CD14-positive monocyte (primary cell): ENCODE data around the gene PAPPA2. TPM values are rescaled to one million over a fixed set of nuclear protein-coding genes. Genes with fewer than 3 reads are reported as not detected.

Source experiments
- DNase-seq, 3 donors: peaks; one replicate each; pipeline ENCODE4 v3.0.0-alpha.2; 2011 to 2022
- H2AFZ ChIP-seq: 2 replicates; pipeline ENCODE4 v1.6.0; 2012; ENCODE audit warnings: mild to moderate bottlenecking, low read depth, low read length, inconsistent platforms; ENCODE audit not compliant: insufficient read depth, poor library complexity, severe bottlenecking
- H3K27ac ChIP-seq, 2 donors: 1 replicate in 1 of 2; 2 replicates in 1 of 2; pipeline ENCODE4 v1.5.1; 2012 to 2013; ENCODE audit warnings: low read length in 2 of 2, control low read depth in 1 of 2, inconsistent platforms in 1 of 2, low read depth in 1 of 2, mild to moderate bottlenecking in 1 of 2
- H3K27me3 ChIP-seq, 2 donors: one replicate each; pipeline versions ENCODE4 v1.6.0 to v1.6.1; 2011 to 2013; ENCODE audit warnings: low read length in 2 of 2; ENCODE audit not compliant: control insufficient read depth in 2 of 2, insufficient read depth in 2 of 2
- H3K36me3 ChIP-seq, 2 donors: replicated peaks in 1 of 2; 1 replicate in 1 of 2; 2 replicates in 1 of 2; pipeline versions ENCODE4 v1.5.1 to v1.6.1; 2012 to 2013; ENCODE audit warnings: low read length in 2 of 2, control low read depth in 1 of 2, inconsistent platforms in 1 of 2, mild to moderate bottlenecking in 1 of 2; ENCODE audit not compliant: insufficient read depth in 2 of 2, control insufficient read depth in 1 of 2
- H3K4me1 ChIP-seq, 2 donors: 1 replicate in 1 of 2; 2 replicates in 1 of 2; pipeline versions ENCODE4 v1.5.1 to v1.6.1; 2012 to 2013; ENCODE audit warnings: low read length in 2 of 2, control low read depth in 1 of 2, inconsistent platforms in 1 of 2, mild to moderate bottlenecking in 1 of 2, moderate library complexity in 1 of 2; ENCODE audit not compliant: insufficient read depth in 2 of 2, control insufficient read depth in 1 of 2
- H3K4me2 ChIP-seq: replicated peaks from 2 replicates; pipeline ENCODE3; 2012; ENCODE audit warnings: low read length, moderate library complexity, mild to moderate bottlenecking; ENCODE audit not compliant: poor library complexity, severe bottlenecking; ENCODE audit errors: extremely low read depth
- H3K4me3 ChIP-seq, 3 experiments: fragments of 200-600 bp in 1 of 3; sonication (generic) in 1 of 3; replicated peaks in 1 of 3; 1 replicate in 2 of 3; 2 replicates in 1 of 3; pipeline ENCODE4 v1.5.1; 2011 to 2013; ENCODE audit warnings: low read length in 3 of 3, mild to moderate bottlenecking in 3 of 3, control low read depth in 2 of 3, low read depth in 2 of 3, inconsistent platforms in 1 of 3, moderate library complexity in 1 of 3
- H3K79me2 ChIP-seq: 2 replicates; pipeline ENCODE4 v1.6.0; 2012; ENCODE audit warnings: mild to moderate bottlenecking, control low read depth, inconsistent platforms, low read length, moderate library complexity; ENCODE audit not compliant: insufficient read depth
- H3K9ac ChIP-seq: 2 replicates; pipeline ENCODE4 v1.6.0; 2017; ENCODE audit warnings: low read length, mild to moderate bottlenecking; ENCODE audit not compliant: insufficient read depth, poor library complexity, severe bottlenecking
- H3K9me3 ChIP-seq, 2 donors: replicated peaks in 1 of 2; 1 replicate in 1 of 2; 2 replicates in 1 of 2; pipeline versions ENCODE4 v1.5.1 to v1.6.1; 2012 to 2013; ENCODE audit warnings: low read length in 2 of 2, control low read depth in 1 of 2; ENCODE audit not compliant: control insufficient read depth in 1 of 2, insufficient read depth in 1 of 2
- H4K20me1 ChIP-seq: 2 replicates; pipeline ENCODE4 v1.6.0; 2012; ENCODE audit warnings: mild to moderate bottlenecking, low read length, control low read depth, moderate library complexity; ENCODE audit not compliant: insufficient read depth
- H3K27ac Mint-ChIP-seq, 7 donors: one replicate each; pipeline ENCODE4 v1.8.0; 2020; ENCODE audit warnings: mild to moderate bottlenecking in 7 of 7, mixed read lengths in 7 of 7, moderate library complexity in 6 of 7, inconsistent platforms in 2 of 7
- H3K27me3 Mint-ChIP-seq, 3 donors: one replicate each; pipeline ENCODE4 v1.8.0; 2021 to 2022; ENCODE audit warnings: low read depth in 3 of 3, mild to moderate bottlenecking in 3 of 3, mixed read lengths in 3 of 3, moderate library complexity in 3 of 3, inconsistent platforms in 1 of 3
- H3K36me3 Mint-ChIP-seq, 2 donors: one replicate each; pipeline ENCODE4 v1.8.0; 2020; ENCODE audit warnings: mixed read lengths in 2 of 2, inconsistent platforms in 1 of 2, mild to moderate bottlenecking in 1 of 2
- H3K4me1 Mint-ChIP-seq: one replicate; pipeline ENCODE4 v1.8.0; 2020; ENCODE audit warnings: mild to moderate bottlenecking, mixed read lengths
- H3K4me3 Mint-ChIP-seq, 2 donors: one replicate each; pipeline ENCODE4 v1.8.0; 2020; ENCODE audit warnings: mild to moderate bottlenecking in 2 of 2, mixed read lengths in 2 of 2, moderate library complexity in 1 of 2
- H3K9me3 Mint-ChIP-seq, 7 donors: one replicate each; pipeline ENCODE4 v1.8.0; 2020 to 2022; ENCODE audit warnings: mixed read lengths in 7 of 7, mild to moderate bottlenecking in 6 of 7, moderate library complexity in 6 of 7, inconsistent platforms in 2 of 7
- CTCF ChIP-seq: fragments of 200-600 bp; IDR thresholded peaks from one replicate; pipeline ENCODE4 v1.8.0; 2022; ENCODE audit warnings: antibody characterized with exemption, mild to moderate bottlenecking
- WGBS: methylation state at CpG from one replicate; pipeline ENCODE4 v1.1.5; 2013; ENCODE audit warnings: missing lambda C conversion rate; ENCODE audit not compliant: insufficient coverage; 5-methylcytosine and 5-hydroxymethylcytosine counted together
- intact Hi-C, 2 donors: fragments of 100-400 bp; cut with micrococcal nuclease; formaldehyde crosslinking; loops; one replicate each; pipeline versions ENCODE4 v1.15.0 to v1.15.1; 2023
- polyA plus RNA-seq, 3 donors: library from polyadenylated mRNA; depleted of rRNA in 1 of 3; unstranded in 2 of 3; stranded (reverse) in 1 of 3; fragments of 300-500 nt in 2 of 3; fragments of >200 nt in 1 of 3; fragmentation: Illumina TruSeq in 2 of 3; gene quantifications; 1 replicate in 2 of 3; 2 replicates in 1 of 3; pipeline ENCODE4 v1.2.3, GENCODE V29; 2012 to 2021

Gene PAPPA2
- polyA plus RNA-seq, 3 donors, result not detected

- Histone ChIP-seq H3K9me3 (no peaks in the 10 kb centered on the region), H2AFZ (no peak overlapping the region), H3K36me3 (no peaks in the 10 kb centered on the region), H3K27me3 (no peaks in the 10 kb centered on the region), H3K4me1 (no peaks in the 10 kb centered on the region), H3K4me3 (no peak overlapping the region), H4K20me1 (no peaks in the 10 kb centered on the region), H3K79me2 (no peaks in the 10 kb centered on the region), H3K4me2 (no peak overlapping the region), H3K27ac (no peak overlapping the region), H3K9ac (no peak overlapping the region)
- TF ChIP-seq CTCF, result no peak
- DNase-seq, result no peak
- Mint-ChIP-seq H3K9me3 (peaks cover 0 to 2% (median 0%) of the 10 kb centered on the region in 7 donors), H3K27ac (no peak overlapping the region), H3K36me3 (no peaks in the 10 kb centered on the region), H3K4me1 (no peaks in the 10 kb centered on the region), H3K4me3 (no peak overlapping the region), H3K27me3 (no peaks in the 10 kb centered on the region)
- no CpG with 5 or more reads among the region's 1 CpG for WGBS
- intact Hi-C loops, result no loop called here
Measured at GRCh38 chr1:176735201-176735600, 272.2 kb downstream of the PAPPA2 start.

GRCh38 chr1:176736015-176736414 lies 273.0 kb downstream of the PAPPA2 start:
- no peak for TF ChIP-seq CTCF
- intact Hi-C loops, result no loop called here
- no peaks in the 10 kb centered on the region for H3K36me3 ChIP-seq
- H3K9ac ChIP-seq, result no peak overlapping the region
- Mint-ChIP-seq H3K4me3 (no peak overlapping the region), H3K9me3 (peaks cover 0 to 2% (median 0%) of the 10 kb centered on the region in 7 donors), H3K4me1 (no peaks in the 10 kb centered on the region), H3K27me3 (no peaks in the 10 kb centered on the region), H3K27ac (no peak overlapping the region), H3K36me3 (no peaks in the 10 kb centered on the region)
- no peak overlapping the region for H3K27ac ChIP-seq
- no peak overlapping the region for H2AFZ ChIP-seq
- no peaks in the 10 kb centered on the region for H4K20me1 ChIP-seq
- H3K9me3 ChIP-seq, result no peaks in the 10 kb centered on the region
- no peak overlapping the region for H3K4me3 ChIP-seq
- H3K4me1 ChIP-seq, result no peaks in the 10 kb centered on the region
- H3K27me3 ChIP-seq, result no peaks in the 10 kb centered on the region
- H3K4me2 ChIP-seq, result no peak overlapping the region
- DNase-seq, result no peak
- no peaks in the 10 kb centered on the region for H3K79me2 ChIP-seq
